Measurements from ENCODE around the gene SLC9A1.

The SLC9A1 gene

DNA sequence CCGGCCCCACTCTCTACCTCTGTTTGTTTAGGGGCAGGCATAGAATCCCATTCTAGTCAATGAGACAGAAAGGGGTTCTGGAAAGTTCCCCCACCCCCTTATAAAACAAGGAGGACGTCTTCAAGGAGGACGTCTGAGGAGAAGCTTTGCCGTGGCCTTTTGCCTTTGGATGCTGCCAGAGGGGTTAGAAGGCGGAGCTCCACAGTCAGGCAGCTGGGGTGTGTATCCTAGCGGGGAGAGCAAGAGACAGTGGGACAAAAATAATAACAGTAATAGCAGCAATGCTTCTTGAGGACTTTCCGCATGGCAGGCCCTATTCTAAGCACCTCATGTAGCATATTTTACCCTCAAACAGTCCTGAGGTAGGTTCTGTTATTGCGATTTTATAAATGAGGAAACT is 94.0 kb downstream of the SLC9A1 start:
- DNase-seq, result no peak

DNA sequence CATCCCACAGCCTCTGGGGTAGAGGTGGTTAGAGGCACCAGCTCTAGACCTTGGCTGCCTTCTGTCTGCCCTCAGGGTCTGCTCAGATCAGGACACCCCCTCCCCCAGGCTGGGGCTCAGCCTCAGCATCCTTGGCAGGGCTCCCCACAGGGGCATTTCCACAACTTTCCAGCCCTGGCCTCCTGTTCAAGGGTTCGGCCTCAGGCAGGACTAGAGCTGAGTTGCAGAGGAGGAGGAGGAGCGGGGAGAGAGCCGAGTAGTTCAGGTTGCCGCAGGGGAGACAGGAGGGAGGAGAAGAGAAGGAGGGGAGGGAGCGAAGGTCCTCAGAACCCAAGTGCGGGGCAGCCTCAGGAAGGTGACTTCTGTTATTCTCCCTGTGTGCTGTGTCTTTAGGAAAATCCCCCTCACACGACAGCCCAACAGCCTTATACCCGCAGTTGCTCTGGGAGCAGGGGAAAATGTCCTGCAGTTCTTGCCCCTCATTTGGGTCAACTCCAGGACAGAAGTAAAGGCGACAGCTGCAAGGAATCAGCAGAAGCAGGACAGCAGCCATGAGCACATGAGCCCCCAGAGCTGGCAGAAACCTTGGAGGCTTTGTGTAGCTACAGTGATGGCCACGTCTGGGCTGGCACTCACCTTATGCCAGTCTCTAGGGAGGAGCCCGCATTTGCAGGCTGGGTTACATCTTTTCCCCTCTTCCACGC is 95.8 kb downstream of the SLC9A1 start:
- DNase-seq, result no peak

DNA sequence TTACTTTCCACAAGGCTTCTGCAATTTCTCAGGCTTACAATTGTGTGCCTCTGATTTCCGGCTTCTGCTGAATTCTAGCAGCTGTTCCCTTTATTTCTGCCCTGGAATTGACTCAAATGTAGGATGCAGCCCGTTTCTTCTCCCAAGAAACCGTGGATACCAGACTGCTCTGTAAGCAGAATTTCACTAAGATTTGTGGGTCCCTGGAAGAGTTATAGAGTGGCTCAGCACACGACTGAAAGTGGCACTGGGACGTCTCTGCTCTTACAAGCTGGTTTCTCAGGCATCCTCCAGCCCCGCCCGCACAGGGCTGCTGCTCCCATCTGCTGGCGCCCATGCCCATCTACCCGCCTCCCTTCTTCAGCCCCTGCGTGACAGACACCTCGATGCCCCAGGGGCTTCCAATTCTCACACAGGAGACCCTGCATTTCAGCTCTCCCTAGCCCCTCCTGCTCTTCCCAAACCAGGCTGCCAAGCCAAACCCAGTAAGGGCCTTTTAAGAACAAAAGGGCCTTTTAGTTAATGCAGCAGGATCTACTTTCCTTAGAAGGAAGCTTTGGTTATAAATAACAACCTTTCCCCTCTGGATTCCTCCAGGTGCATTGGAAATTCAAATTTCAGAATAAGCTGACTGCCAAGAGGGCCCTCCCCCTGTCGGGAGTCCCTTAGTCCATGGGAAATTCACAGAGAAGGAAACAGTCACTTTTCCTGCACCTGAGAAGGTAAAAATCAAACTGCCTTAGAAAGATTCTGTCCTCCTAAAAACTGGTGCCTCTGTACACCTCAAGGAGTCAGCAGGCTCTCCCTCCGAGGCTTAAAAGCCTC is 96.9 kb downstream of the SLC9A1 start:
- DNase-seq, result no peak

DNA sequence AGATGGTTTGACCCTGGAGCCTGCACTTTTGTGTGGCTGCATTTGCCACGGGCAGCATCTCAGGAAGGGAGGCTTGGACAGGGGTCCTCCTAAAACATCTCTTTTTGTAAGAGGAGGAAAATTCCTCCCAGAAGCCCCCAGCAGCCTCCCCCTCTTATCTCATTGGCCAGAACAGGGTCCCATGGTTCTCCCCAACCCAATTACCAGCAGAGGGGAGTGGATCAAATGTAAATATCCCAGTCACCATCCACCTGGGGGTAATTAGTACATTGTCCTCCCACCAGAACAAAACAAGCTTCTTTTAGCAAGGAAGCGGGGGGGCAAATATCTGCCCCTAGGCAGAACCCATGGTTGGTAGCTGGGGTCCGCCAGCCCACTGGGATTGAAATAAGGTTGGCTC is 97.5 kb downstream of the SLC9A1 start:
- no peak for DNase-seq

DNA sequence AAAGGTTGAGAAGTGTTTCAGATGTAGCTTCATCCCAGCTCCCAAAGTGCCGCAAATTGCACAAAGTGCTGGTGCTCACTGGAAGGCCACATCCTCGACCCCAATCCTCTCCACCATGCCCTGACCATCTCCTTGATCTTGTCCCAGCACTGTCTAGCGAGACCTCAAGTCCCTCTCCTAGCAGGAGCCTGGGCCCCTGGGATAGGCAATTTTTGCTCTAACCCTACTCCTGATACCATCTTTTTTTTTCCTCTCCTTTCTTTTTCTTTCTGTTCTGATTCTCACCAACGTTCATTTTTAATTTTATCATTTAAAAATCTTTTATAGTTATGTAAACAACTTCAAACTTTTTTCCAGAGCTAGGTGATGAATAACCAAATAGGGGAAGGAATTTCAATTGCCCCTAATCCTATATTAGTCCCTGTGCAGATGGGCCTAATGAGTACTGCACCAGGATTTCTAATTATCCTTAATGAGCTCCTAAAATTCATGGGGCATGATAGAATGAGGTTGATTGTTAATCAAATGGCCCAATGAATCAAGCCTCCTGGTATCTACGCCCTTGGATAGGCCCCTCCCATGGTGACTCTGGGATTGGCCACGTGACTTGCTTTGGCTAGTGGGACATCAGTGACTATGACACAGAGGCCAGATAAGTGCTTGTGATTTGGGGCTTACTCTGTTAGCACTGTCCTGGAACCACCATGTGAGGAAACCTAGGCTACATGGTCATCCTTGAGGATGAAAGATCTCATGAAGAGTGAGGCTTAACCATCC is 100.8 kb downstream of the SLC9A1 start:
- no peak for DNase-seq

DNA sequence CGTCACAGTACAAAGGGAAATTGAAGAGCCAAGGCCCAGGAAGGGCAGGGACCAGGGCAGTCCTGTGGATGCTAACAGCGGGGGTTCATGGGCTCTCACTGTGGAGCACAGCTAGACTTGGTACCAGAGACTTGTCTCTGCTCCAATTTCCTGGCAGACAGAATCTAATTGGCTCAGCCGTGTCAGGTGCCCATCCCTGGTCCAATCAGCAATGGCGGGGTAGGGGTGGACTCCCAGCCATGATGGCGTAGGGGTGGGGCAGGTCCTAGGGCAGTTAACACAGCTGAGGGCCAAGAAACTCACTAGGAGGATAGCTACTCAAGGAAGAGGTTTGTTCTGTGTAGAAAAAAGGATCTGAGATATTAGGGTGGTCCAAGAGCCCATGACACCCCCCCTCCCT is 102.4 kb downstream of the SLC9A1 start:
- DNase-seq, result no peak

DNA sequence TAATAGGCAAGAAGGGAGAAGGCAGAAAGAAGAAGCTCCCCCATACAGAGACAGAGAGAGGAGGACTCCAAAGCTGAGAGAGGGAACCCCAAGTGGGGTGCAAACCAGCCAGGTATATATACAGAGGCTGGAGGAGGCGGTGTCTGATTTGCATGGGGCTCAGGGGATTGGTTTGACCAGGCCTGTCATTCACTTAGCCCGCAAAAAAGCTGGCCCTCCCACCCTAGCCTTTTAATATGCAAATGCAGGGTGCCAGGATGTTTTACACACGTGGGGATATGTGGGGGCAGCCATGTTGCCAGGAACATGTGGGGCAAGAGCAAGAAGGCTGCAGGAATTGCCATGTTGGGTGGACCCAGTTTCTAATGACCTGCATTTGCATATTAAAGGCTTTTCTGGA is 105.3 kb downstream of the SLC9A1 start:
- DNase-seq, result no peak

DNA sequence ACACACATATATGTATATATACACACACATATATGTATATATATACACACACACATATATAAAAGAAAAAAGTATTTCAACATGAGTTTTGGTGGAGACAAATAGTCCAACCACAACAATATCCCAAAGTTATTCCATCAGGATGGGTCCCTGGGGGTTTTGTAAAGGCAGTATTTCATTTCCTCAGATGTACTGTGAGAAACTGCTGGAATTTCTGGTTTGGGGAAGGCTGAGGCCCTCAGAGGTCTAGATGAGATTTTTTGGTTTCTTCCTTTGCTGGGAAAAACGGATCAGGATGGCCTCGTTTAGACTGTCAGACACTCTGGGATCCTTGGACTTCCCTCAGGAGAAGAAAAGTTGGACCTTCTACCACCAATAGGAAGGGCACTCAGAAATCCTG is 105.8 kb downstream of the SLC9A1 start:
- DNase-seq, result no peak
